ENCODE results near the gene WFDC10A. TPM values are rescaled to one million over a fixed set of nuclear protein-coding genes. Genes with fewer than 3 reads are reported as not detected.

The WFDC10A gene
- total RNA-seq, 1 donor from 2014 or later: not detected

DNA sequence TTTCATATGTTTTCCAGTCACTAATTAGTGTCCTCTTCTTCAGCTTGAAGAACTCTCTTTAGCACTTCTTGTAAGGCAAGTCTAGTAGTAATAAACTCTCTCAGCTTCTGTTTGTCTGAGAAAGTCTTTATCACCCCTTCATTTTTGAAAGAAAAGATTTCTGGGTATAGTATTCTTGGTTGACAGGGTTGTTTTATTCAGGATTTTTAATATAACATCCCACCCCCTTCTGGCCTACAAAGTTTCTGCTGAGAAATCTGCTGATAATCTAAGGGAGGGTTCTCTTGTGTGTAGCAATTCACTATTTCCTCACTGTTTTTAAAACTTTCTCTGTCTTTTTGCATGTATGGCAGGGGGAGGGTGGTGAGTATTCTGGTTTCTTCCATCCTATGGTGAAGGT, 50.1 kb downstream of the WFDC10A start:
- ATAC-seq (no peak), DNase-seq (no peak)
- H3K36me3 ChIP-seq: no peaks in the 10 kb centered on the region

More for the DNA sequence above, 50.1 kb downstream of the WFDC10A start:
- Histone ChIP-seq H3K9me3 (peaks cover 23% of the 10 kb centered on the region), H3K4me3 (no peak overlapping the region), H3K27ac (no peak overlapping the region), H3K27me3 (ENCODE audit: low read depth) (no peaks in the 10 kb centered on the region), H3K4me1 (no peaks in the 10 kb centered on the region)
- intact Hi-C loops (cut with DNase I): no loop called here
- TF ChIP-seq, protein P1, sequence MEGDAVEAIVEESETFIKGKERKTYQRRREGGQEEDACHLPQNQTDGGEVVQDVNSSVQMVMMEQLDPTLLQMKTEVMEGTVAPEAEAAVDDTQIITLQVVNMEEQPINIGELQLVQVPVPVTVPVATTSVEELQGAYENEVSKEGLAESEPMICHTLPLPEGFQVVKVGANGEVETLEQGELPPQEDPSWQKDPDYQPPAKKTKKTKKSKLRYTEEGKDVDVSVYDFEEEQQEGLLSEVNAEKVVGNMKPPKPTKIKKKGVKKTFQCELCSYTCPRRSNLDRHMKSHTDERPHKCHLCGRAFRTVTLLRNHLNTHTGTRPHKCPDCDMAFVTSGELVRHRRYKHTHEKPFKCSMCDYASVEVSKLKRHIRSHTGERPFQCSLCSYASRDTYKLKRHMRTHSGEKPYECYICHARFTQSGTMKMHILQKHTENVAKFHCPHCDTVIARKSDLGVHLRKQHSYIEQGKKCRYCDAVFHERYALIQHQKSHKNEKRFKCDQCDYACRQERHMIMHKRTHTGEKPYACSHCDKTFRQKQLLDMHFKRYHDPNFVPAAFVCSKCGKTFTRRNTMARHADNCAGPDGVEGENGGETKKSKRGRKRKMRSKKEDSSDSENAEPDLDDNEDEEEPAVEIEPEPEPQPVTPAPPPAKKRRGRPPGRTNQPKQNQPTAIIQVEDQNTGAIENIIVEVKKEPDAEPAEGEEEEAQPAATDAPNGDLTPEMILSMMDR (IDR thresholded peaks at IDR 0.05): no peak

Other genes with a start within 250 kb of the WFDC10A start
- 82.2 TPM for gene DBNDD2, start 221.4 kb upstream of the WFDC10A start, total RNA-seq
- gene PIGT, start 213.6 kb upstream of the WFDC10A start, total RNA-seq: 78.7 TPM
- 172 TPM for gene WFDC2, start 160.0 kb upstream of the WFDC10A start, total RNA-seq
- not detected for gene SPINT3, start 114.1 kb upstream of the WFDC10A start, total RNA-seq
- gene WFDC6, start 90.3 kb upstream of the WFDC10A start, total RNA-seq: not detected
- gene EPPIN, start 82.3 kb upstream of the WFDC10A start, total RNA-seq: 0.38 TPM
- not detected for gene WFDC8, start 50.5 kb upstream of the WFDC10A start, total RNA-seq
- gene WFDC9, start 1.5 kb downstream of the WFDC10A start, total RNA-seq: not detected
- gene WFDC11, start 40.5 kb downstream of the WFDC10A start, total RNA-seq: not detected
- gene WFDC13, start 72.3 kb downstream of the WFDC10A start, total RNA-seq: not detected
- 1.2 TPM for gene WFDC10B, start 75.3 kb downstream of the WFDC10A start, total RNA-seq
- not detected for gene SPINT4, start 92.6 kb downstream of the WFDC10A start, total RNA-seq
- gene WFDC3, start 162.1 kb downstream of the WFDC10A start, total RNA-seq: 3.4 TPM
- gene DNTTIP1, start 162.2 kb downstream of the WFDC10A start, total RNA-seq: 30.8 TPM
- gene UBE2C, start 182.9 kb downstream of the WFDC10A start, total RNA-seq: 3.5 TPM
- gene TNNC2, start 197.6 kb downstream of the WFDC10A start, total RNA-seq: not detected
- gene SNX21, start 204.1 kb downstream of the WFDC10A start, total RNA-seq: 24.1 TPM
- gene ACOT8, start 227.7 kb downstream of the WFDC10A start, total RNA-seq: 25.6 TPM
- 3.0 TPM for gene ZSWIM3, start 227.9 kb downstream of the WFDC10A start, total RNA-seq

Data from lower lobe of right lung (tissue), 2 donors.